Neutrophil (primary cell): ENCODE data around the gene OLA1.

ENCODE experiments used
- H3K27ac ChIP-seq: fragments of 200-600 bp; sonication (generic); 2 replicates; pipeline ENCODE4 v1.5.1; 2016; ENCODE audit warnings: mild to moderate bottlenecking, moderate library complexity
- H3K27me3 ChIP-seq: fragments of 200-600 bp; sonication (generic); 2 replicates; pipeline ENCODE4 v1.6.0; 2016; ENCODE audit warnings: mild to moderate bottlenecking
- H3K36me3 ChIP-seq: fragments of 200-600 bp; sonication (generic); 2 replicates; pipeline ENCODE4 v1.5.1; 2017
- H3K4me1 ChIP-seq, 2 experiments: fragments of 200-600 bp in 1 of 2; sonication (generic) in 1 of 2; 1 replicate in 1 of 2; 2 replicates in 1 of 2; pipeline versions ENCODE4 v1.5.1 to v1.6.1; 2013 to 2016; ENCODE audit warnings: low read depth in 1 of 2, low read length in 1 of 2, mild to moderate bottlenecking in 1 of 2, moderate library complexity in 1 of 2; ENCODE audit not compliant: control insufficient read depth in 1 of 2, insufficient read depth in 1 of 2
- H3K4me3 ChIP-seq, 2 experiments: fragments of 200-600 bp in 1 of 2; sonication (generic) in 1 of 2; 1 replicate in 1 of 2; 2 replicates in 1 of 2; pipeline ENCODE4 v1.5.1; 2013 to 2016; ENCODE audit warnings: low read depth in 1 of 2, low read length in 1 of 2, mild to moderate bottlenecking in 1 of 2, moderate library complexity in 1 of 2
- H3K9me3 ChIP-seq: fragments of 200-600 bp; sonication (generic); 2 replicates; pipeline ENCODE4 v1.5.1; 2016
- CTCF ChIP-seq: fragments of 200-600 bp; sonication (generic); IDR thresholded peaks from 2 replicates; pipeline ENCODE4 v1.5.1; 2016; ENCODE audit warnings: antibody characterized with exemption

OLA1 gene

GRCh38 chr2:174078275-174078674 lies 170.1 kb downstream of the OLA1 start:
- no peaks in the 10 kb centered on the region for H3K27me3 ChIP-seq
- no peak overlapping the region for H3K4me3 ChIP-seq
- no peak overlapping the region for H3K27ac ChIP-seq
- peaks cover 4% of the 10 kb centered on the region for H3K36me3 ChIP-seq
- H3K9me3 ChIP-seq: no peaks in the 10 kb centered on the region
- H3K4me1 ChIP-seq: no peaks in the 10 kb centered on the region
- TF ChIP-seq CTCF: no peak

- Histone ChIP-seq H3K4me1 (peaks cover 0 to 5% of the 10 kb centered on the region in 2 experiments), H3K27ac (no peak overlapping the region), H3K27me3 (no peaks in the 10 kb centered on the region), H3K9me3 (no peaks in the 10 kb centered on the region), H3K4me3 (no peak overlapping the region), H3K36me3 (peaks cover 4% of the 10 kb centered on the region)
- no peak for TF ChIP-seq CTCF
Measured at GRCh38 chr2:174076975-174077374, 171.4 kb downstream of the OLA1 start.

GRCh38 chr2:174076040-174076439 lies 172.3 kb downstream of the OLA1 start:
- Histone ChIP-seq H3K36me3 (peaks cover 4% of the 10 kb centered on the region), H3K27ac (no peak overlapping the region), H3K4me1 (peaks cover 0 to 7% of the 10 kb centered on the region in 2 experiments), H3K27me3 (no peaks in the 10 kb centered on the region), H3K4me3 (no peak overlapping the region), H3K9me3 (no peaks in the 10 kb centered on the region)
- no peak for TF ChIP-seq CTCF

- H3K36me3 ChIP-seq: peaks cover 4% of the 10 kb centered on the region
- no peak overlapping the region for H3K27ac ChIP-seq
- no peaks in the 10 kb centered on the region for H3K27me3 ChIP-seq
- H3K9me3 ChIP-seq: no peaks in the 10 kb centered on the region
- no peak overlapping the region for H3K4me3 ChIP-seq
- no peak for TF ChIP-seq CTCF
- H3K4me1 ChIP-seq: peaks cover 0 to 7% of the 10 kb centered on the region in 2 experiments
Measured at GRCh38 chr2:174074831-174075230, 173.5 kb downstream of the OLA1 start.

- no peak for TF ChIP-seq CTCF
- peaks cover 4% of the 10 kb centered on the region for H3K36me3 ChIP-seq
Measured at GRCh38 chr2:174072857-174073256, 175.5 kb downstream of the OLA1 start.

GRCh38 chr2:174072069-174072468 lies 176.3 kb downstream of the OLA1 start:
- H3K36me3 ChIP-seq: peaks cover 4% of the 10 kb centered on the region
- no peak overlapping the region for H3K4me3 ChIP-seq
- TF ChIP-seq CTCF: no peak
- peaks cover 4% of the 10 kb centered on the region for H3K27me3 ChIP-seq
- no peak overlapping the region for H3K27ac ChIP-seq
- no peaks in the 10 kb centered on the region for H3K9me3 ChIP-seq
- H3K4me1 ChIP-seq: peaks cover 0 to 7% of the 10 kb centered on the region in 2 experiments

More at GRCh38 chr2:174072857-174073256, 175.5 kb downstream of the OLA1 start:
- peaks cover 0 to 7% of the 10 kb centered on the region in 2 experiments for H3K4me1 ChIP-seq
- H3K27ac ChIP-seq: no peak overlapping the region
- no peaks in the 10 kb centered on the region for H3K9me3 ChIP-seq
- H3K27me3 ChIP-seq: no peaks in the 10 kb centered on the region
- H3K4me3 ChIP-seq: no peak overlapping the region
